Dorsolateral prefrontal cortex (tissue), 118 donors: Measurements from ENCODE around the gene P2RY14. TPM values are rescaled to one million over a fixed set of nuclear protein-coding genes. Genes with fewer than 3 reads are reported as not detected.

ENCODE experiments used
- total RNA-seq, 120 experiments: library from RNA; stranded (reverse); gene quantifications; one replicate each; pipeline versions ENCODE4 v1.2.3 to v1.2.4, GENCODE V29; 2022

P2RY14 gene
- total RNA-seq, 120 experiments from 2014 or later = 0.67 to 9.1 (median 2.3) TPM

Other genes with a start within 250 kb of the P2RY14 start
- 10 to 100 TPM; 26.0 to 93.7 (median 57.5) TPM for gene MED12L, start 192.9 kb downstream of the P2RY14 start, total RNA-seq
- 1 to 10 TPM in 1 of 120 experiments, under 1 TPM in 11, not detected in 108; 0.30 to 1.6 (median 0.52) TPM for gene GPR171, start 75.3 kb downstream of the P2RY14 start, total RNA-seq
- not detected for gene GPR87, start 38.3 kb upstream of the P2RY14 start, total RNA-seq
- 1 to 10 TPM in 110 of 120 experiments, under 1 TPM in 10; 0.46 to 5.7 (median 2.7) TPM for gene P2RY13, start 51.0 kb upstream of the P2RY14 start, total RNA-seq
- 10 to 100 TPM in 80 of 120 experiments, 1 to 10 TPM in 39, under 1 TPM in 1; 0.95 to 39.3 (median 13.1) TPM for gene P2RY12, start 106.2 kb upstream of the P2RY14 start, total RNA-seq
- 1 to 10 TPM in 21 of 120 experiments, under 1 TPM in 99; 0.11 to 2.1 (median 0.69) TPM for gene IGSF10, start 182.5 kb upstream of the P2RY14 start, total RNA-seq